K562 (cell line): ENCODE results near the gene SART3. TPM values are rescaled to one million over a fixed set of nuclear protein-coding genes. Genes with fewer than 3 reads are reported as not detected.

Source experiments
- ATAC-seq: fragments of 200-7000 bp; cut with Tn5 transposase; 3 replicates; pipeline ENCODE4 v1.9.1; 2020; ENCODE audit warnings: moderate library complexity
- Bru-seq: library from RNA; stranded (reverse); fragments of 400-500 nt; gene quantifications from one replicate; lab custom pipeline; 2021; lab: Mats Ljungman, UMichigan
- BruChase-seq, 2 experiments: library from RNA; stranded (reverse); fragments of 400-500 nt; gene quantifications; one replicate each; lab custom pipeline; 2021; lab: Mats Ljungman, UMichigan
- BruUV-seq: library from RNA; stranded (reverse); fragments of 400-500 nt; replicated peaks from 2 replicates; lab custom pipeline; 2021; lab: Mats Ljungman, UMichigan
- CTCF ChIA-PET: fragments of 300-600 bp; formaldehyde crosslinking; extraction: SDS; loops from one replicate; lab custom pipeline; 2021; ENCODE audit warnings: low intra/inter-chr PET ratio; lab: Yijun Ruan, JAX
- POLR2A ChIA-PET: fragments of 300-600, 350-650 bp; sonication (Branson Sonifier 250); formaldehyde crosslinking; extraction: SDS; loops from one replicate; lab custom pipeline; 2021; ENCODE audit warnings: antibody characterized with exemption, inconsistent platforms; lab: Yijun Ruan, JAX
- DNase-seq, 4 experiments: peaks; one replicate each; pipeline versions ENCODE4 v3.0.0 to v3.0.0-alpha.2; 2011 to 2018; ENCODE audit warnings: low spot score in 3 of 4, mixed read lengths in 3 of 4; ENCODE audit errors: extremely low read depth in 1 of 4
- FAIRE-seq: peaks from 2 replicates; lab custom pipeline; 2011; peaks lifted over from hg19 to GRCh38; lab: Jason Lieb, UNC
- H2AFZ ChIP-seq: 2 replicates; pipeline ENCODE4 v1.6.0; 2011; ENCODE audit warnings: low read depth, low read length, control low read depth, inconsistent platforms
- H3K27ac ChIP-seq: fragments of 200-600 bp; 3 replicates; pipeline ENCODE4 v1.8.0; 2011; ENCODE audit warnings: low read depth, mild to moderate bottlenecking, control low read depth, inconsistent platforms, low read length, moderate library complexity, mixed read lengths; ENCODE audit errors: extremely low read depth
- H3K27me3 ChIP-seq, 2 experiments: fragments of 300-600 bp in 1 of 2; 2 replicates in 1 of 2; 3 replicates in 1 of 2; pipeline versions ENCODE4 v1.6.0 to v1.8.0; 2011; ENCODE audit warnings: inconsistent platforms in 2 of 2, low read length in 2 of 2, mild to moderate bottlenecking in 1 of 2, mixed read lengths in 1 of 2, moderate library complexity in 1 of 2; ENCODE audit not compliant: control insufficient read depth in 2 of 2, insufficient read depth in 2 of 2
- H3K36me3 ChIP-seq: fragments of 300-600 bp; 3 replicates; pipeline ENCODE4 v1.8.0; 2011; ENCODE audit warnings: mild to moderate bottlenecking, low read length, inconsistent platforms; ENCODE audit not compliant: control insufficient read depth, insufficient read depth
- H3K4me1 ChIP-seq, 2 experiments: fragments of 200-600 bp in 1 of 2; replicated peaks in 1 of 2; 2 replicates in 1 of 2; 3 replicates in 1 of 2; pipeline versions ENCODE4 v1.5.1 to v1.8.0; 2011; ENCODE audit warnings: inconsistent platforms in 2 of 2, low read length in 2 of 2, mild to moderate bottlenecking in 1 of 2, mixed read lengths in 1 of 2, moderate library complexity in 1 of 2; ENCODE audit not compliant: control insufficient read depth in 2 of 2, insufficient read depth in 2 of 2
- H3K4me2 ChIP-seq: 2 replicates; pipeline ENCODE4 v1.6.1; 2011; ENCODE audit warnings: low read length, control low read depth, inconsistent platforms, mixed read lengths; ENCODE audit not compliant: insufficient read depth
- H3K4me3 ChIP-seq: fragments of 200-600 bp; sonication (generic), shearing (Covaris generic); 2 replicates; pipeline ENCODE4 v1.5.1; 2016; ENCODE audit warnings: control low read depth, inconsistent platforms
- H3K79me2 ChIP-seq: fragments of 200-600 bp; 3 replicates; pipeline ENCODE4 v1.8.0; 2011; ENCODE audit warnings: low read length, inconsistent platforms; ENCODE audit not compliant: control insufficient read depth, insufficient read depth
- H3K9ac ChIP-seq, 2 experiments: 2 replicates each; pipeline versions ENCODE4 v1.6.0 to v1.6.1; 2011; ENCODE audit warnings: low read depth in 2 of 2, low read length in 2 of 2, control low read depth in 1 of 2, inconsistent platforms in 1 of 2, mild to moderate bottlenecking in 1 of 2, mixed read lengths in 1 of 2; ENCODE audit not compliant: insufficient read depth in 1 of 2
- H3K9me1 ChIP-seq: one replicate; pipeline ENCODE4 v1.6.0; 2011; ENCODE audit warnings: inconsistent platforms, mild to moderate bottlenecking, low read length, moderate library complexity; ENCODE audit not compliant: control insufficient read depth, insufficient read depth
- H3K9me3 ChIP-seq: replicated peaks from 2 replicates; pipeline ENCODE4 v1.5.1; 2011; ENCODE audit warnings: low read depth, low read length, inconsistent platforms; ENCODE audit not compliant: control insufficient read depth, insufficient read depth
- H4K20me1 ChIP-seq: replicated peaks from 2 replicates; pipeline ENCODE4 v1.6.1; 2011; ENCODE audit warnings: low read length, inconsistent platforms, mixed read lengths; ENCODE audit not compliant: control insufficient read depth, insufficient read depth
- FOXM1 ChIP-seq, 2 experiments: fragments of 450-650 bp in 1 of 2; sonication (generic) in 1 of 2; formaldehyde crosslinking in 1 of 2; IDR thresholded peaks; 2 replicates each; pipeline versions ENCODE4 v1.6.1 to v1.9.0; 2017 to 2022; ENCODE audit warnings: low read depth in 2 of 2, mild to moderate bottlenecking in 2 of 2, missing genetic modification reagents in 1 of 2, moderate library complexity in 1 of 2
- ILK ChIP-seq: fragments of 450-650 bp; IDR thresholded peaks from 2 replicates; pipeline ENCODE4 v1.6.1; 2016; ENCODE audit warnings: missing genetic modification characterization, low read depth, mild to moderate bottlenecking, missing compliant biosample characterization, moderate library complexity, borderline replicate concordance
- JUND ChIP-seq, 2 experiments: IDR thresholded peaks; 2 replicates in 1 of 2; 3 replicates in 1 of 2; pipeline ENCODE4 v1.6.1; 2011; ENCODE audit warnings: borderline replicate concordance in 2 of 2, low read depth in 2 of 2, low read length in 2 of 2, improper control_type of control experiment in 1 of 2, missing biosample characterization in 1 of 2, missing genetic modification characterization in 1 of 2, missing genetic modification reagents in 1 of 2
- NR1H2 ChIP-seq: sonication (generic); formaldehyde crosslinking; IDR thresholded peaks from 2 replicates; pipeline ENCODE4 v1.4.0; 2020; ENCODE audit warnings: mild to moderate bottlenecking, missing genetic modification reagents
- PTRF ChIP-seq: fragments of 450-650 bp; IDR thresholded peaks from 2 replicates; pipeline ENCODE4 v1.6.1; 2016; ENCODE audit warnings: mild to moderate bottlenecking, missing genetic modification characterization, missing compliant biosample characterization
- PTTG1 ChIP-seq: fragments of 450-650 bp; IDR thresholded peaks from 2 replicates; pipeline ENCODE4 v1.6.1; 2016; ENCODE audit warnings: low read depth, mild to moderate bottlenecking, missing genetic modification characterization, missing compliant biosample characterization
- TFAP4 ChIP-seq: sonication (generic); formaldehyde crosslinking; IDR thresholded peaks from 2 replicates; pipeline ENCODE4 v1.8.0; 2022; ENCODE audit warnings: missing genetic modification reagents, mild to moderate bottlenecking, moderate library complexity, borderline replicate concordance
- YBX1 ChIP-seq: fragments of 450-650 bp; IDR thresholded peaks from 2 replicates; pipeline ENCODE4 v1.7.1; 2016; ENCODE audit warnings: mild to moderate bottlenecking
- YY1 ChIP-seq, 3 experiments: IDR thresholded peaks; 2 replicates each; pipeline ENCODE4 v1.6.1; 2011; ENCODE audit warnings: low read length in 2 of 3, mild to moderate bottlenecking in 2 of 3, moderate library complexity in 2 of 3, borderline replicate concordance in 1 of 3, control low read depth in 1 of 3, low read depth in 1 of 3; ENCODE audit not compliant: insufficient read depth in 3 of 3, insufficient replicate concordance in 2 of 3, control insufficient read depth in 1 of 3, insufficient read length in 1 of 3; ENCODE audit errors: extremely low read depth in 1 of 3
- ZNF41 ChIP-seq: fragments of 250-450 bp; sonication (Bioruptor Pico); conservative IDR thresholded peaks from 2 replicates; pipeline ENCODE4 v1.4.0; 2020; ENCODE audit warnings: mild to moderate bottlenecking
- ZZZ3 ChIP-seq: fragments of 450-650 bp; IDR thresholded peaks from 2 replicates; pipeline ENCODE4 v1.6.1; 2016; ENCODE audit warnings: antibody characterized with exemption, mild to moderate bottlenecking, moderate library complexity
- WGBS: fragments of 100-300 bp; shearing (Covaris generic); methylation state at CpG from one replicate; pipeline ENCODE4 v1.1.6; 2016; ENCODE audit warnings: low coverage, mixed read lengths; ENCODE audit not compliant: insufficient coverage; ENCODE audit errors: missing lambda C conversion rate; 5-methylcytosine and 5-hydroxymethylcytosine counted together
- in situ Hi-C: fragments of 300-500 bp; cut with MboI; formaldehyde crosslinking; loops from 4 replicates; pipeline ENCODE4 v1.15.0; 2018; ENCODE audit warnings: inconsistent platforms, mixed read lengths
- intact Hi-C: fragments of 100-400 bp; cut with micrococcal nuclease; formaldehyde crosslinking; loops from 2 replicates; pipeline ENCODE4 v1.14.2; 2022
- long read RNA-seq, 3 experiments: library from polyadenylated mRNA in 2 of 3; library from RNA in 1 of 3; unstranded in 2 of 3; stranded (forward) in 1 of 3; transcript quantifications; one replicate each; pipeline ENCODE4 v2.0.0, GENCODE V29; 2019 to 2022
- polyA minus RNA-seq, 3 experiments: library from RNA; depleted of rRNA, polyadenylated mRNA; stranded (reverse); fragments of >200 nt; gene quantifications; 2 replicates each; pipeline ENCODE4 v1.2.3, GENCODE V29; 2011
- polyA plus RNA-seq, 8 experiments: library from polyadenylated mRNA; depleted of rRNA in 4 of 8; stranded (reverse) in 5 of 8; unstranded in 3 of 8; fragments of >200 nt; fragmentation: Nextera tagmentation in 2 of 8; fragmentation: Illumina TruSeq in 1 of 8; extraction: Ambion mirVana in 2 of 8; extraction: Trizol in 1 of 8; gene quantifications; 2 replicates each; pipeline versions ENCODE4 v1.2.1 to v1.2.3, GENCODE V29; 2011 to 2014; ENCODE audit warnings: inconsistent platforms in 1 of 8, missing spikeins in 1 of 8
- total RNA-seq, 7 experiments: library from RNA; depleted of rRNA in 6 of 7; stranded (reverse); fragments of >200 nt in 6 of 7; fragmentation: Illumina TruSeq in 2 of 7; extraction: Trizol in 2 of 7; gene quantifications; 2 replicates each; pipeline versions ENCODE4 v1.2.1 to v1.2.3, GENCODE V29; 2011 to 2021; ENCODE audit warnings: low replicate concordance in 1 of 7

The SART3 gene
- total RNA-seq (2011; cell fraction: chromatin; rRNA removed; ENCODE audit: low replicate concordance) = 295 and 336 TPM in 2 replicates
- 193 and 203 TPM in 2 replicates for total RNA-seq (2011; cell fraction: nucleolus; rRNA removed)
- 258 and 314 TPM in 2 replicates for total RNA-seq (2011; cell fraction: nucleoplasm; rRNA removed)
- total RNA-seq (2014; rRNA removed) (167 and 396 TPM in 2 replicates), total RNA-seq (2014; rRNA removed; fragmentation: Illumina TruSeq; extraction: Trizol) (64.7 and 66.7 TPM in 2 replicates), total RNA-seq (2015; rRNA removed; fragmentation: Illumina TruSeq; extraction: Trizol) (103 and 104 TPM in 2 replicates), total RNA-seq (2021) (63.2 and 72.6 TPM in 2 replicates), polyA plus RNA-seq (2011; rRNA removed) (32.1 and 33.7 TPM in 2 replicates), polyA plus RNA-seq (2014; fragmentation: Illumina TruSeq; extraction: Trizol) (54.4 and 56.7 TPM in 2 replicates), polyA plus RNA-seq (2014; fragmentation: Nextera tagmentation; extraction: Ambion mirVana) (1 to 10 TPM; 8.9 to 9.9 TPM), polyA plus RNA-seq (2014; rRNA removed) (52.6 and 58.4 TPM in 2 replicates), polyA minus RNA-seq (2011; rRNA and poly(A)+ RNA removed) (73.9 and 94.6 TPM in 2 replicates), Bru-seq, nascent RNA (percentile 94 among the genes with signal in this experiment), BruChase-seq, experiment 1, labeled RNA remaining after a 2-hour chase (percentile 97 among the genes with signal in this experiment), BruChase-seq, experiment 2, labeled RNA remaining after a 6-hour chase (percentile 97 among the genes with signal in this experiment)
- polyA plus RNA-seq (2011; cell fraction: cytosol; rRNA removed) = 11.9 and 18.3 TPM in 2 replicates
- polyA plus RNA-seq (2011; cell fraction: nucleus; rRNA removed) = 128 and 132 TPM in 2 replicates
- polyA plus RNA-seq (2012) = 43.0 and 62.6 TPM in 2 replicates
- polyA minus RNA-seq (2011; cell fraction: cytosol; rRNA and poly(A)+ RNA removed) = 27.6 and 31.6 TPM in 2 replicates
- 152 and 195 TPM in 2 replicates for polyA minus RNA-seq (2011; cell fraction: nucleus; rRNA and poly(A)+ RNA removed)
- long read RNA-seq, experiment 1, full-length matches to known transcripts = 70 of 182 reads
- long read RNA-seq, experiment 1, partial matches to known transcripts = 75 of 182 reads
- long read RNA-seq, experiment 1, other reads (novel, unspliced or antisense) = 37 of 182 reads
- long read RNA-seq, experiment 2, full-length matches to known transcripts = 13 of 43 reads
- long read RNA-seq, experiment 2, partial matches to known transcripts = 18 of 43 reads
- long read RNA-seq, experiment 2, other reads (novel, unspliced or antisense) = 12 of 43 reads
- long read RNA-seq, experiment 3, full-length matches to known transcripts = 7 of 36 reads
- long read RNA-seq, experiment 3, partial matches to known transcripts = 25 of 36 reads
- long read RNA-seq, experiment 3, other reads (novel, unspliced or antisense) = 4 of 36 reads

- DNase-seq = peak; percentile 75 to 94 (median 81)
- CTCF ChIA-PET = no interaction called here
- Histone ChIP-seq H3K27me3 (no peaks in the 10 kb centered on the region), H3K27ac (peak within 1 kb of the TSS; percentile 97), H3K9ac (peak within 1 kb of the TSS; percentile 90 to 96), H3K4me3 (peak within 1 kb of the TSS; percentile 93), H4K20me1 (peaks cover 16% of the 10 kb centered on the region; the same call in 1 of the 2 replicates), H3K9me3 (no peaks in the 10 kb centered on the region), H2AFZ (peak within 1 kb of the TSS; percentile 89), H3K4me1 (peaks cover 9 to 26% of the 10 kb centered on the region in 2 experiments), H3K36me3 (peaks cover 51% of the 10 kb centered on the region), H3K79me2 (peaks cover 79% of the 10 kb centered on the region), H3K4me2 (peak within 1 kb of the TSS; percentile 99), H3K9me1 (no peaks in the 10 kb centered on the region)
- WGBS = under 1% methylated on average over 57 of the region's 57 CpGs
- peak; percentile 50 for ATAC-seq
- in situ Hi-C loops = loop anchor here (5.0 kb wide), 2 partner anchors 241 to 531 kb away; partner anchors contain the start of gene ALKBH2
- POLR2A ChIA-PET = interaction anchor here (0.5 to 2.4 kb wide), 22 partner anchors 8 to 486 kb away, joined by 3 to 18 read pairs (median 3); partner anchors contain the start of genes FICD and SELPLG
- no TSS peak for BruUV-seq
- intact Hi-C loops = loop anchor here (5.0 kb wide), 3 partner anchors 171 to 391 kb away; partner anchors contain the start of genes CORO1C and SSH1
- FAIRE-seq = peak; percentile 97
- TF ChIP-seq YBX1 (no peak), ILK (tag) (no peak), NR1H2 (CRISPR knock-in tag) (no peak), PTTG1 (tag) (no peak), ZNF41 (CRISPR knock-in tag) (no peak), PTRF (no peak), YY1 (IDR thresholded peaks at IDR 0.05; ENCODE audit: borderline replicate concordance in 1 of 3, control insufficient read depth in 1 of 3, extremely low read depth in 1 of 3, insufficient read depth in 3 of 3, insufficient read length in 1 of 3, insufficient replicate concordance in 2 of 3, low read depth in 1 of 3, low read length in 2 of 3) (peak; percentile 87 to 92 (median 91)), JUND (IDR thresholded peaks at IDR 0.05; ENCODE audit: borderline replicate concordance, low read depth, low read length) (peak; percentile 62), JUND (tag; IDR thresholded peaks at IDR 0.05; ENCODE audit: borderline replicate concordance, low read depth, low read length) (peak; percentile 82; the same call in 2 of the 3 replicates), TFAP4 (CRISPR knock-in tag) (peak; percentile 50), ZZZ3 (no peak), FOXM1 (IDR thresholded peaks at IDR 0.05; ENCODE audit: low read depth) (0 out of 2 replicates have a peak, but pooled peaks have one; percentile 16), FOXM1 (CRISPR knock-in tag; IDR thresholded peaks at IDR 0.05; ENCODE audit: low read depth) (no peak)
Observed at GRCh38 chr12:108560752-108561719, at the start of gene SART3. Gene SART3 (minus strand): TSS chr12:108561173. CDS start chr12:108561154, 19 bp downstream.
